Measurements from ENCODE around the gene CKAP2. TPM values are rescaled to one million over a fixed set of nuclear protein-coding genes. Genes with fewer than 3 reads are reported as not detected.

Gene CKAP2
- total and polyA plus RNA-seq, 4 donors = 2.4 to 40.9 (median 2.8) TPM

DNA sequence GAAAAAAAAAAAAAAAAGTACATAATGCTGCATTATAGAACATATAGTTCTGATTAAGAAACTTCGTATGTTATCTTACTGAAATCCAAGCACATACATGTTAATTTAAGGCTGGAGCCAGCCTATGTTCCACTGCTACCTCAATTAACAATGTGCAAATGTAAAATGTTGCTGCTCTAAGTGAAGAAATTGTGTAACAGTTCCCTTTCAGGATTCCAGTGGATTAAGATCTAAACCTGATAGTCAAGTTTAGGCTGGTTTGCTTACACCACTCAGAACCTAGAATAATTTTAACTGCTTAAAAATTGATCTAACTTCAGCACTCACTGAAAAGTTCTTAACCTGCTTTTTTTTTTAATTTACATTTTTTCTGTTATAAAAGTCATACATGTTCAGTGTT, 9.0 kb upstream of the CKAP2 start:
- no peaks in the 10 kb centered on the region for H3K9me3 ChIP-seq (ENCODE audit: control insufficient read depth in 4 of 4, low read length in 3 of 4)
- peaks cover 3 to 13% (median 7%) of the 10 kb centered on the region in 4 donors for H3K4me1 ChIP-seq (ENCODE audit: control insufficient read depth in 4 of 4, insufficient read depth in 4 of 4, low read length in 3 of 4)
- no peak overlapping the region for H3K4me3 ChIP-seq (ENCODE audit: low read depth in 1 of 3, low read length in 3 of 3)
- 90% methylated on average over 1 of the region's 1 CpG for WGBS
- no peak overlapping the region for H3K9ac ChIP-seq (ENCODE audit: low read depth in 1 of 2, low read length in 2 of 2)
- H3K27ac ChIP-seq (ENCODE audit: low read depth in 1 of 2, low read length in 2 of 2) = no peak overlapping the region
- no peak for DNase-seq (ENCODE audit: low spot score)
- H3K36me3 ChIP-seq (ENCODE audit: control insufficient read depth in 4 of 4, insufficient read depth in 3 of 4, low read depth in 1 of 4, low read length in 3 of 4) = peaks cover 0 to 5% (median 0%) of the 10 kb centered on the region in 4 donors
- no peak for TF ChIP-seq EGR1 (IDR thresholded peaks at IDR 0.05; ENCODE audit: low read depth in 2 of 2)
- TF ChIP-seq RAD21 (IDR thresholded peaks at IDR 0.05) = no peak
- TF ChIP-seq RXRA (IDR thresholded peaks at IDR 0.05) = no peak
- no peak for TF ChIP-seq JUND (IDR thresholded peaks at IDR 0.05)
- TF ChIP-seq FOXA1 (IDR thresholded peaks at IDR 0.05) = no peak
- TF ChIP-seq, protein P1, sequence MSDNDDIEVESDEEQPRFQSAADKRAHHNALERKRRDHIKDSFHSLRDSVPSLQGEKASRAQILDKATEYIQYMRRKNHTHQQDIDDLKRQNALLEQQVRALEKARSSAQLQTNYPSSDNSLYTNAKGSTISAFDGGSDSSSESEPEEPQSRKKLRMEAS (IDR thresholded peaks at IDR 0.05) = no peak
- TF ChIP-seq, protein P2, sequence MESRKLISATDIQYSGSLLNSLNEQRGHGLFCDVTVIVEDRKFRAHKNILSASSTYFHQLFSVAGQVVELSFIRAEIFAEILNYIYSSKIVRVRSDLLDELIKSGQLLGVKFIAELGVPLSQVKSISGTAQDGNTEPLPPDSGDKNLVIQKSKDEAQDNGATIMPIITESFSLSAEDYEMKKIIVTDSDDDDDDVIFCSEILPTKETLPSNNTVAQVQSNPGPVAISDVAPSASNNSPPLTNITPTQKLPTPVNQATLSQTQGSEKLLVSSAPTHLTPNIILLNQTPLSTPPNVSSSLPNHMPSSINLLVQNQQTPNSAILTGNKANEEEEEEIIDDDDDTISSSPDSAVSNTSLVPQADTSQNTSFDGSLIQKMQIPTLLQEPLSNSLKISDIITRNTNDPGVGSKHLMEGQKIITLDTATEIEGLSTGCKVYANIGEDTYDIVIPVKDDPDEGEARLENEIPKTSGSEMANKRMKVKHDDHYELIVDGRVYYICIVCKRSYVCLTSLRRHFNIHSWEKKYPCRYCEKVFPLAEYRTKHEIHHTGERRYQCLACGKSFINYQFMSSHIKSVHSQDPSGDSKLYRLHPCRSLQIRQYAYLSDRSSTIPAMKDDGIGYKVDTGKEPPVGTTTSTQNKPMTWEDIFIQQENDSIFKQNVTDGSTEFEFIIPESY (IDR thresholded peaks at IDR 0.05) = no peak
- no peak for TF ChIP-seq FOXA2 (IDR thresholded peaks at IDR 0.05)
- no peak for TF ChIP-seq ATF3 (IDR thresholded peaks at IDR 0.05)
- TF ChIP-seq YY1 (IDR thresholded peaks at IDR 0.05) = no peak
- no peak for TF ChIP-seq CTCF (IDR thresholded peaks at IDR 0.05; ENCODE audit: low read depth, low read length, missing input control)
- no peak for TF ChIP-seq HNF4G (IDR thresholded peaks at IDR 0.05)
- TF ChIP-seq SP1 (IDR thresholded peaks at IDR 0.05) = no peak
- no peak for TF ChIP-seq GABPA (IDR thresholded peaks at IDR 0.05 in 1 of 2, conservative IDR thresholded peaks at IDR 0.05 in 1 of 2)
- no peak for TF ChIP-seq TAF1 (conservative IDR thresholded peaks at IDR 0.05)
- TF ChIP-seq HNF4A (conservative IDR thresholded peaks at IDR 0.05) = no peak
- no peak for TF ChIP-seq NR2F2 (IDR thresholded peaks at IDR 0.05)
- no peak for TF ChIP-seq REST (IDR thresholded peaks at IDR 0.05)
- H3K27me3 ChIP-seq (ENCODE audit: control insufficient read depth in 4 of 4, insufficient read depth in 4 of 4, low read length in 3 of 4) = no peaks in the 10 kb centered on the region
